CD4-positive, alpha-beta T cell treated with Interleukin-15 for 1 hour (primary cell): ENCODE measurements around the gene CYP2D6.
"Not testable (repeated sequence)": the region's sequence is repeated elsewhere in the genome, so short reads cannot be mapped to it uniquely, and the experiment has no call there.

Experiments used
- DNase-seq: peaks from one replicate; pipeline ENCODE4 v3.0.0-alpha.2; 2020

CYP2D6 gene

DNA sequence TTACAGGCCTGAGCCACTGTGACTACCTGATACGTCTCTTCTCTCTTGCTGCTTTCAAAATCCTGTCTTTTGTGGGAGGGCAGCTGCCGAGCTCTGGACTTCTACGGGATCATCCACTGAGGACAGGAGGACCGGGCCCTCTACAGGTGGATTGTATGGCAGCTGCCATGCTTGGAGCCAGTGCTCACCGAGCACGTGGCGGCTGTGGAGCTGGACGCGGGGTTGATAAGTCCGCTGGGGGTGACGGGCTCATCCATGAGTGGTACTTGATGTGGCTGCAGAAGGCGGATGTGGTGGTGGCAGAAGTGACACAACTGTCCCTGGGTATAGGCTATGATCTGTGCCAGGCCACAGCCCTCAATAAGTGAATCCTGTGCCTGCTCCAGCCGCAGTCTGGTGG, 1.8 kb upstream of the CYP2D6 start:
- no peak for DNase-seq

- DNase-seq, result no peak
These were observed 952 bp upstream of the CYP2D6 start for GRCh38 chr22:42131562-42131961.

- not testable (repeated sequence) for DNase-seq
These were observed 428 bp downstream of the CYP2D6 start for GRCh38 chr22:42130182-42130581.

DNA sequence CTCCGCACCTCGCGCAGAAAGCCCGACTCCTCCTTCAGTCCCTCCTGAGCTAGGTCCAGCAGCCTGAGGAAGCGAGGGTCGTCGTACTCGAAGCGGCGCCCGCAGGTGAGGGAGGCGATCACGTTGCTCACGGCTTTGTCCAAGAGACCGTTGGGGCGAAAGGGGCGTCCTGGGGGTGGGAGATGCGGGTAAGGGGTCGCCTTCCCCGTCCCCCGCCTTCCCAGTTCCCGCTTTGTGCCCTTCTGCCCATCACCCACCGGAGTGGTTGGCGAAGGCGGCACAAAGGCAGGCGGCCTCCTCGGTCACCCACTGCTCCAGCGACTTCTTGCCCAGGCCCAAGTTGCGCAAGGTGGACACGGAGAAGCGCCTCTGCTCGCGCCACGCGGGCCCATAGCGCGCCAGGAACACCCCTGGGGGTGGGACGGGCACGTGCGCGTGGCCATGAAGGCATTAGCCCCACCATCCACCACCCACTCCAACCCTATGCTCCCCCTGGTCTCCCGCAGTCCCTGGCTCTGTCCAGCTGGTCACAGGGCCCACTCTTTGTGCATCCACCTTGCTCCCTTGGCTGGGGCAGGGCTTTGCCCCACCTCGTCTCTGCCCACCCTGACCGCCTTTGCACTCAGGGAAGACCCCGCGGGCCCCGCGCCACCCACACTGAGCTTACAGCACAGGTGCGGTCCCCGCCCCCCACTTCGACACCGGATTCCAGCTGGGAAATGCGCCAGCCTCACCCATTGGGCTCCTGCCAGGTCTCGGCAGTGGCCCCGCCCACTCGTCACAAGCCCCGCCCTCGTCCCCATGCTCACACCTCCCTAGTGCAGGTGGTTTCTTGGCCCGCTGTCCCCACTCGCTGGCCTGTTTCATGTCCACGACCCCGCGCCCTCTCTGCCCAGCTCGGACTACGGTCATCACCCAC, 1.6 kb downstream of the CYP2D6 start:
- not testable (repeated sequence) for DNase-seq

DNA sequence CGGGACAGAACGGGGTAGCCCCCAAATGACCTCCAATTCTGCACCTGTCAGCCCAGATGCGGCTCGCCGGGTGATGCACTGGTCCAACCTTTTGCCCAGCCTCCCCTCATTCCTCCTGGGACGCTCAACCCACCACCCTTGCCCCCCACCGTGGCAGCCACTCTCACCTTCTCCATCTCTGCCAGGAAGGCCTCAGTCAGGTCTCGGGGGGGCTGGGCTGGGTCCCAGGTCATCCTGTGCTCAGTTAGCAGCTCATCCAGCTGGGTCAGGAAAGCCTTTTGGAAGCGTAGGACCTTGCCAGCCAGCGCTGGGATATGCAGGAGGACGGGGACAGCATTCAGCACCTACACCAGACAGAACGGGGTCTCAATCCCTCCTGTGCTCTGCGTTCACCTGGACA, 2.6 kb downstream of the CYP2D6 start:
- not testable (repeated sequence) for DNase-seq

DNA sequence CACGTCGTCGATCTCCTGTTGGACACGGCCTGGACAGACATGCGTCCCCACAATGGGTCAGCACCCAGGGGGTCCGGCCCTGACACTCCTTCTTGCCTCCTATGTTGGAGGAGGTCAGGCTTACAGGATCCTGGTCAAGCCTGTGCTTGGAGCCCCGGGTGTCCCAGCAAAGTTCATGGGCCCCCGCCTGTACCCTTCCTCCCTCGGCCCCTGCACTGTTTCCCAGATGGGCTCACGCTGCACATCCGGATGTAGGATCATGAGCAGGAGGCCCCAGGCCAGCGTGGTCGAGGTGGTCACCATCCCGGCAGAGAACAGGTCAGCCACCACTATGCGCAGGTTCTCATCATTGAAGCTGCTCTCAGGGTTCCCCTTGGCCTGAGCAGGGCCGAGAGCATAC, 3.0 kb downstream of the CYP2D6 start:
- DNase-seq, result no peak

GRCh38 chr22:42123529-42123928, 7.1 kb downstream of the CYP2D6 start:
- DNase-seq, result not testable (repeated sequence)

DNA sequence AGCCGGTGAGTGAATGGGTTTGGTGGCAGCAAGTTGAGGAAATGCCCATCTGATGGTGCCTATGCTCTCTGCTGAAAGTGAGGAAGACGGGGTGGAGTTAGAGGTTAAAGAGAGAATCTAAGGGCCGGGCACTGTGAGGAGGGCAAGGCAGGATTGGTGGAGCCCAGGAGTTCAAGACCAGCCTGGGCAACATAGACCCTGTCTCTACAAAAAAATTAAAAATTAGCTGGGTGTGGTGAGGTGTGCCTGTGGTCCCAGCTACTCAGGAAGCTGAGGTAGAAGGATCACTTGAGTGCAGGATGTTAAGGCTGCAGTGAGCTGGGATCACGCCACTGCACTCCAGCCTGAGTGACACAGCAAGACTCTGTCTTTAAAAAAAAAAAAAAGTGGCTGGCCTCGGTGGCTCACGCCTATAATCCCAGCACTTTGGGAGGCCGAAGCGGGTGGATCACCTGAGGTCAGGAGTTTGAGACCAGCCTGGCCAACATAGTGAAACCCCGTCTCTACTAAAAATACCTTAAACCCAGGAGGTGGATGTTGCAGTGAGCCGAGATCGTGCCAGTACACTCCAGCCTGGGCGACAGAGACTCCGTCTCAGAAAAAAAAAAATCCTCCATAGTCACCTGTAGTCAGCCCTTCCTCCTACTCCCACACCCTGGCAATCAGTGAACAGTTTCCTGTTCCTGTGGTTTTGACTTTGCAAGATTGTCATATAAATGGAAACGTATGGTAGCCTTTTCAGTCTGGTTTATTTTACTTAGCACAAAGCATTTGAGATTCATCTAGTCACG, 10.2 kb downstream of the CYP2D6 start:
- not testable (repeated sequence) for DNase-seq

DNA sequence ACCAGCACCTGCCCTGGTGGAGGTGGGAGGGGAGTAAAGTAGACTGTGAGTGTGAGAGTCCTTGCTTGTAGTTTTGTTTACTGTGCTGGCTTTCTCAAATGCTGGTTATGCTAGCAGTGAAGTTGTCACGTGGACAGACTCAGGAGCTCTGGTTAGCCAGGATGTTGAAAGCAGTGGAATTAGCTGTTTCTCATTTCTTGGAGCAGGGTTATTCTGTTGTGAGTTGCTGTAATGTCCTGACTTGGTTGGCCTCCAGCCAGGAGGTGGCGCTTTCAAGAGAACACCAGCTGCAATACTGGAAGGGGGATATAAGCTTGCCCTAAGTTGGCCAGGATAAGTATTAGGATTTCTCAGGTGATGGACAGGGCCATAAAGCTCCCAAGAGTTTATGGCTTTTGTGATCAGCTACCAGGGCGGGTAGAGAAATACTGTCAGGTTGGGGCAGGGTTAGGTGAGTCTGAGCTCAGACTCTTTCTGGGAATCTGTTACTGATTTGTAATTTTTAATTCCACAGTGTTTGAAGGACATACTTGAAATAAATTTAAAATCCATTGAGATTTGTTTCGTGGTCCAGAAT, 13.7 kb downstream of the CYP2D6 start:
- no peak for DNase-seq

- not testable (repeated sequence) for DNase-seq
These were observed 15.2 kb downstream of the CYP2D6 start for GRCh38 chr22:42115420-42115830.

DNA sequence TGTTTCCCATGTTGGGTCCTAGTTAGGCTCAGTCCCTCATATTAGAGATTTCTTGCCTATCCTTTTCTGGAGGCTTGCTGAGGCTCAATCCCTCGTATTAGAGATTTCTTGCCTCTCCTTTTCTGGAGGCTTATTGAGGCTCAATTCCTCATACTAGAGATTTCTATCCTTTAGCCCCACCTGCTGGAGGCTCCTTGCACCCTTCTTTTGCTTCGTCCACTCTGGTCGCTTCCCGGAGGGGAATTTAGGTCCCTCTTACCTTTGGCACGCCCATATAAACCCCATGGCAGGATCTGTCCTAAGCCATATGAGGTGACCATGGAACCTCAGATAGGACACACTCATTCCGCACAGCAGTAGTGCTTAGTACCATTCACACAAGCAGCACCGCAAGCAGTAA, 15.9 kb downstream of the CYP2D6 start:
- DNase-seq, result no peak

- DNase-seq, result not testable (repeated sequence)
These were observed 17.8 kb downstream of the CYP2D6 start for GRCh38 chr22:42112793-42113192.

DNA sequence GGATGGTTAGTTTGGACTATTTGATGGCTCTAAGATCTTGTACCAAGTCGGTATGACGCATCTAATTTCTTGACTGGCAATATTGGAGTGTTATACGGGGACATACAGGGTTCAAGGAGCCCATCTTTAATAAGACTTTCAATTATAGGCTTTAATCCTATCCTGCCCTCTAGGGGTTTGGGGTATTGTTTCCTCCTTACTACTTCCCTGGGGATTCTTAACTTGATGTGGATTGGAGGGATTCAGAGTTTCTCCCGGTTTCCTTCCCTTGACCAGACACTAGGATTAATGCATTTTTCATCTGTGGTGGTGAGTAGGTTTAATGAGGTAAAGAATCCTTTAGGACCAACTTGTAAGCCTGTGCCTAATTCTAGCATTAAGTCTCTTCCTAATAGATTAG, 18.8 kb downstream of the CYP2D6 start:
- DNase-seq, result no peak

DNA sequence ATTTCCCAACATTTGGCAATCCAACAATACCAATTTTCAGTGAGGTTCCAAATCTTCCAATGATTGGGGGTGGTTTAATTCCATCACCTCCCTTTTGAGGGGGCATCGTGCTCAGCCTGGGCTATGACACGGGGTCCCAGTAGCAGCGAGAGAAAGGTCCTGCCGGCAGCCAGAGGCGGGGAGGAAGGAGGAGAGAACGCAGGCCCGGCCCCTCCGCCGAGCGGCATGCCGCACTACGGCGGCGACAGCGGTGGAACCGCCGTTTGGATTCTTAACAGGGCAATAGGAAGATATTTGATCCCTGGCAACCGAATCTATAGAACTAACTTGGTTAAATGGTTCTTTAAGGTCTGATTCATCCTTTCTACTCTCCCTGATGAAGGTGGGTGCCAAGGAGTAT, 21.8 kb downstream of the CYP2D6 start:
- DNase-seq, result no peak

GRCh38 chr22:42104332-42104860, 26.2 kb downstream of the CYP2D6 start:
- DNase-seq, result not testable (repeated sequence)

DNA sequence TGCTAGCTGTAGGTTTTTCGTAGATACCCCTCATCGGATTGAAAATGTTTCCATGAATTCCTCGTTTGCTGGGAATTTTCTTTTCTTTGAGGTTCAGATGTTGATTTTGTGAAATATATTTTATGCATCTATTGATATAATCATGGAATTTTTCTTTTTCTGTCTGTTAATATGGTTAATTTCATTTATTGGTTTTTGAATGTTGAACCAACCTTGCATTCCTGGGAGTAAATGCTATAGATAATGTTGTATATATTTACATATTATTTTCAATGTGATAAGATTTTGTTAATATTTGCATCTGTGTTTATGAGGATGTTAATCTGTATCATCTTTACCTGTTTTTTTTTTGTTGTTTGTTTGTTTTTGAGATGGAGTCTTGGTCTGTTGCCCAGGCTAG, 29.4 kb downstream of the CYP2D6 start:
- DNase-seq, result no peak

- DNase-seq, result no peak
These were observed 39.2 kb downstream of the CYP2D6 start for GRCh38 chr22:42091455-42091782.

GRCh38 chr22:42090596-42091454, 39.8 kb downstream of the CYP2D6 start, which contains the start of gene NDUFA6:
TSS of gene NDUFA6 (minus strand) at chr22:42090772. CDS start at chr22:42090744, 28 bp downstream.
- peak; percentile 100 for DNase-seq

DNA sequence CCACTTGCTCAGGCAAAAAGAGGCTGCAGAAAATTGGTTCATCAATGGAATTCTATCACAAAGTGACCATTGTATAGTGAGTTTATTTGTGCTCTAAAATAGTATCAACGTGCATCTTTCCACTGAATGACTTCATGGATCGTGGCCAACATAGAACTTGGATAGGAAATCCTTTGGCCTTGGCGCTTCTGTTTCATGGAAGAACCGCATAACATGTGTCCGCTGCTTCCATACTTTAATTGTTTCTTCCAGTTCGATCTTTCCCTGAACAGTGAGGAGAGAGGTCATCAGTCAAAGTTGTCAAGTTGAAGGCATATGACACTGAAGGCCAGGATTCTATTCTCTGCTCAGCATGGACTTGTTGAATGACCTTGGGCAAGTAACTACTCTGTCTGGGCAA, 44.6 kb downstream of the CYP2D6 start:
- DNase-seq, result no peak

DNA sequence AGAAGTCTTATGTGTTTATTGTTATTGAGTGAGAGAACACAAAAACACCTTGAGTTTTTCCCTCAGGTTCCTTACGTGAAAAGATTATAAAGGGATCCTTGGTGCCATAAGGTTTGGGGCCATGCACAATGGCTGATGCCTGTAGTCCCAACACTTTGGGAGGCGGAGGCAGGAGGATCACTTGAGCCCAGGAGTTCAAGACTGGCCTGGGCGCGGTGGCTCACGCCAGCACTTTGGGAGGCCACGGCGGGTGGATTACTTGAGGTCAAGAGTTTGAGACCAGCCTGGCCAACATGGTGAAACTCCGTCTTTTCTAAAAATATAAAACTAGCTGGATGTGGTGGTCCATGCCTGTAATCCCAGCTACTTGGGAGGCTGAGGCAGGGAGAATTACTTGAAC, 45.7 kb downstream of the CYP2D6 start:
- DNase-seq, result no peak

GRCh38 chr22:42083119-42083518, 47.5 kb downstream of the CYP2D6 start:
- no peak for DNase-seq

DNA sequence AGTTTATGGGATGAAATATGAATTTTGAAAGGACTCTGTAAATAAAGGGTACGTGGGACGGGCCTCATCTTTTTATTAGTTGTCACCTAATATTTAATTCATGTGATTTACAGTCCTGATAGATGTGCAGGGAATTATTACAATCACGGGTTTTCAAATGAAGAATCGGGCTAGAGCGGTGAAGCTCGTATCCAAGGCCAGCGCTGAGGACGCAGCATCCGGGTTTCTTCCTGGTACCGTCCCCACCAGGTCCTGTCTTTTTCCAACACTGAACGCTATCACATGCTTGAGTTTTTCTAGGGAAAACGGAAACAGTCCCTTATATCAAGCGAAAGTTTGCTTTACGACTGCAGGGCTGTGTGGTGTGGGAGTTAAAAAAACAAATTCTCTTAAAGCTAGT, 50.3 kb downstream of the CYP2D6 start:
- DNase-seq, result no peak
